ENCODE data around the gene CAMK2B.

The CAMK2B gene

DNA sequence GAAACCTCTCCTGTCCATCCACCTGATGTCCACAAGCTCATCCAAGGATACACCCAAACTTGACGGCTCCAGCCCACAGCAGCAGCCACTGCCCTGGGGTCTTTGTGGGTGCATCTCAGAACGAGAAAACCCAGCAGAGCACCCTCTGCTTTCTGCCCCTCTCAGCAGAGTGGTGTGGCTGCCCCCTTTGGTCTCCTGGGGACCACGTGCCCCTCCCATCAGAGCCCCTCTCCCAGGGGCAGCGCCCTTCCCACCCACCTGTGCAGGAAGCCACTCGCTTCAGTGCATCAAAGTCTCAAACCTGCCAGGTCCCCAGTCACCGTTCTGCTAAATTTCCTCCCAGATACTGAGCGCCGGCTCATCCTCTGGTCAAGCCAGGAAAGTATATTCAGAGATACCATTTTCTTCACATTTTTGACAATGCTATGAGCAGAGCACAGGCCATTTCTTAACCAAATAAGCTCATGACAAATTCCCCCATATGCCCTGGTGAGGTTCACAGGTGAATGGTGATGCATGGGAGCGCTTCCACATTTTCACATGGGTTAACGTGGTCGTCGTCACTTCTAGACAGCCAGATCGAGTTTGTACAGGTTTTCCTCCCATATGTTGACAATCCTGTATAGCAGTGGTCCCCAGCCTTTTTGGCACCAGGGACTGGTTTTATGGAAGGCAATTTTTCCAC is 32.4 kb downstream of the CAMK2B start:
- Mint-ChIP-seq H3K4me1 (ENCODE audit: low read depth in 2 of 2) (peaks cover 0 to 2% of the 10 kb centered on the region in 2 donors), H3K4me3 (no peak overlapping the region), H3K36me3 (ENCODE audit: insufficient read depth) (no peaks in the 10 kb centered on the region), H3K27me3 (peaks cover 64 to 89% of the 10 kb centered on the region in 2 donors), H3K27ac (no peak overlapping the region), H3K9me3 (no peaks in the 10 kb centered on the region)
- ATAC-seq (replicated peaks) (no peak), DNase-seq (no peak)

DNA sequence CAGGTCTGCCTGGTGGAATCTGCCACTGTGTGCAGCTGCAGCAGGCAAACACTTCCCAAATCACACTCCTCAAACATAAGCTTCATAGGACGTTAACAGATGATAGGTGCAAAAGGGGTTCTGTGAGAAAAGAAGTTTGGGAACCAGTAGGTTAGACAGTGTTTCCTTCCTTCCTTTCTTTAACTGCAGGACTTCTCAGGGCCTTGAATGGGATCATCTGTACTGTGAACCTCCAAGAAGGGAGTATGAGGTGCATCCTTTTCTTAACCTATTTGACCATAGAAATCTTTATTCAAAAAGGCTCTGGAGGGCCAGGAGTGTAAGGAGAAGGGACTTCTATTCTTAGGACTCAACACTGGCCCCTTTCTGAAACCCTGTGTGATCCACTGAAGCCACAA is 33.0 kb downstream of the CAMK2B start:
- ATAC-seq (replicated peaks) (no peak), DNase-seq (no peak)
- no peaks in the 10 kb centered on the region for H3K36me3 Mint-ChIP-seq (ENCODE audit: insufficient read depth)
- no peaks in the 10 kb centered on the region for H3K9me3 Mint-ChIP-seq
- peaks cover 0 to 2% of the 10 kb centered on the region in 2 donors for H3K4me1 Mint-ChIP-seq (ENCODE audit: low read depth in 2 of 2)
- H3K27ac Mint-ChIP-seq = no peak overlapping the region
- H3K27me3 Mint-ChIP-seq = peaks cover 64 to 89% of the 10 kb centered on the region in 2 donors
- H3K4me3 Mint-ChIP-seq = no peak overlapping the region

- ATAC-seq (replicated peaks) = no peak
- DNase-seq = no peak
- Mint-ChIP-seq H3K4me1 (ENCODE audit: low read depth in 2 of 2) (peaks cover 0 to 2% of the 10 kb centered on the region in 2 donors), H3K27me3 (peaks cover 58 to 91% of the 10 kb centered on the region in 2 donors), H3K9me3 (no peaks in the 10 kb centered on the region), H3K36me3 (ENCODE audit: insufficient read depth) (no peaks in the 10 kb centered on the region), H3K4me3 (no peak overlapping the region), H3K27ac (no peak overlapping the region)
Observed at GRCh38 chr7:44291733-44292419, 33.5 kb downstream of the CAMK2B start.

DNA sequence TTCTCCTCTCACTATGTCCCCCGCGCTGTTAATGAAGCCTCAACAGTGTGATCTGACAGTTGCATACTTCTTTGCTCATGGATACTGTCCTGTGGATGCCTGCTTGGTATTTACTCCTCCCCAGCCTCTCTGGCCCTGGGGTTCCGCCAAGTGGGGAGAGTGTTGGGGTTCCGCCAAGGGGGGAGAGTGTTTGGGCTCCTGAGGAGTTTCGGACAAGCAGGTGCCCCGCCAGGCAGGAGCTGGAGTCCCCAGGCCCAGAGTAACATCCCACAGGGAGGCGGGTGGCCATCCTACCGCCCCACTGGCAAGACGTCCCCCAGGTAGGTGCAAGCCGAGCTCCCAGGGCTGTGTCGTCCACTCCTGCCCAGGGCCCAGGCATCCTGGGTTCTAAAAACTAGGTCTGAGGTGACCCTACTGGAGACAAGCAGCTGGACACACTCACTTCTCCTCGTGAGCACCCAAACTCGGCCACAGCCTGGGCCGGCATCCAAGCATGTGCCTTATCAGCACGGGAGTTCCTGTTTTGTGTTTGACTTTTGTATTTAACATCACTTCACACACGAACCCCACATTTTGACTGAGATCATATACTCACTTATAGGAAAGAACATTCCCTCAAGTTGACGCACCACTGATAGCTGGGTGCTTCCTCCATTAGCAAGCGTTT is 34.2 kb downstream of the CAMK2B start:
- Mint-ChIP-seq H3K4me1 (ENCODE audit: low read depth in 2 of 2) (peaks cover 0 to 2% of the 10 kb centered on the region in 2 donors), H3K27ac (no peak overlapping the region), H3K27me3 (peaks cover 52 to 91% of the 10 kb centered on the region in 2 donors), H3K9me3 (no peaks in the 10 kb centered on the region), H3K36me3 (ENCODE audit: insufficient read depth) (no peaks in the 10 kb centered on the region), H3K4me3 (no peak overlapping the region)
- no peak for ATAC-seq (replicated peaks)
- DNase-seq = no peak

DNA sequence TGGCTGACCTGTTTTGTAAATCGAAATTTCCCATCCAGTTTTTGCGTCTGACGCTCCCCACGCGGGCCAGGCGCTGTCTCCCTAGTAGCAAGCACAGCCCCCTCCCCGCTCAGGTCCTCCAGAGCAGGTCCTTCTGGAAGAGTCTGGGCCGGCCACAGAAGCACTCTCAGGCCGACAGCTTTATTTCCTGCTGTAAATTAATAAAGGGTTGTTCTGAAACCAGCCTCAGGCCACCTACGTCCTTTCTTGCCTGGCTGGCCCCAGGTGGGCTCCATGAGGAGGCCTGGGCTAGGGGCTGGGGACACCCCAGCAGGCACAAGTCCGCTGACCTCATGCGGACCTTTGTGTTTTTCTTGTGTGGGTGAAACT is 35.2 kb downstream of the CAMK2B start:
- DNase-seq (no peak), ATAC-seq (replicated peaks) (no peak)
- Mint-ChIP-seq H3K36me3 (ENCODE audit: insufficient read depth) (no peaks in the 10 kb centered on the region), H3K4me1 (ENCODE audit: low read depth in 2 of 2) (peaks cover 0 to 2% of the 10 kb centered on the region in 2 donors), H3K4me3 (no peak overlapping the region), H3K27me3 (peaks cover 43 to 81% of the 10 kb centered on the region in 2 donors), H3K9me3 (no peaks in the 10 kb centered on the region), H3K27ac (no peak overlapping the region)

DNA sequence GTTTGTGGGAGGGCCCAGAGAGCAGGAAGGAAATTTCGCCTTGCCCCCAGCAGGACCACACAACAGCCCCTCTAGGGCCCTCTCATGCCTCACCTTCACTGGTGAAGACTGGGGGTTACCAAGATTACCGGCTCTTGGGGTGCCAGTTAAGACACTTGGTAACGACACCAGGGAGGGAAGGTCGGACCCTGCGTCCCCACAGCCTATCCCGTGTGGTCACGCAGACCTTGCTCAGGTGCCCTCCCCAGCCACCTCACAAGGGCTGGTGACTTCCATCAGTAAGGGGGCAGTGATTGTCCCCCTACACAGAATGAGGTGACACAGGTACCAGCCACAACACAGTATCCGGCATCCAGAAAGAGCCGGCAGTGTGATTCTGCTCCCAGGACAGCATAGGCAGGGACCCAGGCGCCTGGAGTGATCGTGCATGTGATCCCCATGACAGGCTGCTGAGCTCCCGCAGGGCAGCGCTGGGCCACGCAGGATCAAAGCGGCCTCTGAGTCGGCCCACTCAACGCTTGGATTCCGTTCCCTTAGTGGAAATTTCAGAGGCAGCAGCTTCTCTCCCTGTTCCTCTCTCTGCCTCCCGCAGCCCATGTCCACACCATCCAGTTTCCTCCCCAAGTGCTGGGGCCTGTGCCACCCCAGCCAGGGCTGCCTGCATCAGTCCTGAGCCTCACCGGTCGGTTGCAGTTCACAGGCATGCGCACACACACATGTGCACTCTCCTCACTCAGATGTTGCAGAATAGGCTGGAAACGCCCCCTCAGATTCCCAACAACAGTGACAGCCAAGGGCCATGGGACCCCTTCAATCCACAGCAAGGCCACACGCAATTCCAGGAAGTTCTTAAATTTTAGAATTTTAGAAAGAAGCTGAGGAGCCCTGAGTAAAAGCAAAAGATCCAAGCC is 35.8 kb downstream of the CAMK2B start:
- H3K9me3 Mint-ChIP-seq = no peaks in the 10 kb centered on the region
- peaks cover 0 to 2% of the 10 kb centered on the region in 2 donors for H3K4me1 Mint-ChIP-seq (ENCODE audit: low read depth in 2 of 2)
- H3K4me3 Mint-ChIP-seq = no peak overlapping the region
- no peaks in the 10 kb centered on the region for H3K36me3 Mint-ChIP-seq (ENCODE audit: insufficient read depth)
- H3K27ac Mint-ChIP-seq = peak overlapping the region in 1 of 2 donors; percentile 49
- ATAC-seq (replicated peaks) (no peak), DNase-seq (no peak)
- H3K27me3 Mint-ChIP-seq = peaks cover 36 to 75% of the 10 kb centered on the region in 2 donors

GRCh38 chr7:44288811-44289340 is 36.5 kb downstream of the CAMK2B start:
- Mint-ChIP-seq H3K9me3 (no peaks in the 10 kb centered on the region), H3K36me3 (ENCODE audit: insufficient read depth) (no peaks in the 10 kb centered on the region), H3K4me1 (ENCODE audit: low read depth in 2 of 2) (peaks cover 0 to 2% of the 10 kb centered on the region in 2 donors), H3K27me3 (peaks cover 29 to 68% of the 10 kb centered on the region in 2 donors), H3K27ac (no peak overlapping the region), H3K4me3 (no peak overlapping the region)
- no peak for ATAC-seq (replicated peaks)
- no peak for DNase-seq

DNA sequence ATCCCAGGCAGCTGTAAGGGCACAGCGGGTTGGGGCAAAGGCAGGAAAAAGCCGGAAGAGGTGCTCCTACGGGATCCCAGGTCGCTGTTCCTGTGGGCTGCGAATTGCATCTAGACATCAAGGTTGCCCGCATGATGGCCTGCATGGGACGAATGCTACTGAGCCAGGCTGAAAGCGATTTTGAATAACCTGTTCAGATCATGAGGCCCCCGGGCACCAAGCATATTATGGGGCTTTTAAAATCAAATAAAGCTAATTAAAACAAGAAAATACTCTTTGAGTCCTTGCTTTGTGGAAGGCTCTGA is 37.1 kb downstream of the CAMK2B start:
- H3K4me3 Mint-ChIP-seq = no peak overlapping the region
- no peak for DNase-seq

DNA sequence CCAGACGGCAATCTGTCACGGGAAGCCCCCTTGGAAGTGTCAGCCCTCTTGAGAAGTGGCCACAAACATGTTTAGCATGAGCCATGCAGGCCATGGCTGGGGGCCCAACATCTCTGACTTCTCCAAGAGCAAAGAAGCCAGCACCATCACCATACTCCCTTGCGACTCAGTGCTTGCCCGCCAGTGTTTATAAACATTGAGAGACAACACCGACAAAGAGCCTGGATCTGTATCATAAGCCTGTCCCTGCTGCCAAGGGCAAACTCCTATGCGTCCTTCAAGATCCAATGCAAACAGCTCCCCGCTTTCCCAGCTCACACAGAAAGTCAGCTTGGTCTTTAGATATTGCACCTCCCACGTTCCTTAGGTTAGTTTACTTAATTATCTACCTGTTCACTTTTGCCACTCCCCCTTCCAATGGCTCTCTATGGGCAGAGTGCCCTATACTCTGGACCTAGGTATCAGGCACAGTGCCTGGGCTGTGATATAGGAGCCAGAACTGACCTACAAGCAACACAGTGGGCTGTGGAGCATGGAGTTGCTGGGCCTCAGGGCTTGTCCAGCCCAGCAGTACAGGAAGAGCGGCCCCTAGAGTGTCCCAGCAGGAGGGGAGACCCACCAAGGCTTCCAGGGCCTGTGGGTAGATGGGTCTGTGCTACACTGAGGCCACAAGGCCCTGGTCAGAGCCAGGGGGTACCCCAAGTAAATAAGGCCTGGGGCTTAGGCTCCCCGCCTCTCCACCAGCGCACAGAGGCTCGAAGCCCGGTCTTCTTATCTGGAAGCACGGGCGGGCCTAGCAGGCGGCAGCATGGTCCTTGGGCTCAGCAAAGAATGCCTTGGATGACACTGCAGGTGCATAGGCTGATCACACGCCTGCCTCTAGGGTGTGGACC is 37.7 kb downstream of the CAMK2B start:
- Mint-ChIP-seq H3K9me3 (no peaks in the 10 kb centered on the region), H3K27me3 (peaks cover 20 to 56% of the 10 kb centered on the region in 2 donors), H3K27ac (no peak overlapping the region), H3K4me1 (ENCODE audit: low read depth in 2 of 2) (peaks cover 0 to 2% of the 10 kb centered on the region in 2 donors), H3K36me3 (ENCODE audit: insufficient read depth) (no peaks in the 10 kb centered on the region), H3K4me3 (no peak overlapping the region)
- DNase-seq (no peak), ATAC-seq (replicated peaks) (no peak)

More for the DNA sequence above, 37.1 kb downstream of the CAMK2B start:
- H3K9me3 Mint-ChIP-seq = no peaks in the 10 kb centered on the region
- H3K27ac Mint-ChIP-seq = no peak overlapping the region
- H3K4me1 Mint-ChIP-seq (ENCODE audit: low read depth in 2 of 2) = peaks cover 0 to 2% of the 10 kb centered on the region in 2 donors
- no peaks in the 10 kb centered on the region for H3K36me3 Mint-ChIP-seq (ENCODE audit: insufficient read depth)
- ATAC-seq (replicated peaks) = no peak
- H3K27me3 Mint-ChIP-seq = peaks cover 26 to 62% of the 10 kb centered on the region in 2 donors

DNA sequence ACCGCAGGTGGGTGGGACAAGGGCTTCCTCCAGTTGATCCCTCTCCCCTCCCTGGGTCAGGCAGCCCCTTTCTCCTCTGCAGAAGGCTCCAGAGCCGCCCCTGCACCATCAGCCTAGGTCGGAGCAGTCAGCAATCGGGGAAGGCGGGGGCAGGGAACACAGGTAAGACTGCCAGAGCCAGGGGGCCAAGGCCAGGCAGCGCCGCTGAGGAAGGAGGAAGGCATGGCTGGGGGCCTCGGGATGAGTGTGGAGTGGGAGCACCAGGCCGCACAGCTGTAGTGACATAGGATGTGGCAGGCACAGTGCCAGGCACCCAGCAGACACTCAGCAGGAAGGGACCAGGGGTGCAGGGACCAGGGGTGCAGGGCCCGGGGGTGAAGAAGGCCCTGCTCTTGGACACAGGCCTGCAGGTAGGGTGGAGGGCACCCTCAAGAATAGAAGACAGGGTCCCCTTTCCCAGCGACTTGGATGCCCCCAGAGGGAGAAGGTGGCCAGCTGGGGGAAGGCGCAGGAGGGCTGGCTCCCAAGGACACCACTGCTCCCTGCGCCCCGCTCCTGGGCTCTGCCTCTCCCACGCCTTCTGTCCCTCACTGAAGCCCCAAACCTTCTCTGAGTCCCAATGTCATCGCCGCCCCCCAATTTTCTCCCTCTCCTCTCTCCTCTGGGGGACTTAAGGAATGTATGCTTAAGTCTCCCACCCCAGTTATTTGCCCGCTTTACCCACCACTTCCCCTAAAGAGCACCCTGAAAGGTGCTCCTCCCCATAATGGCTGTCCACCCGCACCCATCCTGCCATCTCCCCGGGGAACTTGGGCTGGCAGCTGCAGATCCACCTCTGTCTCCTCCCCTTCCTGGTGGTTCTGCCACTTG is 38.5 kb downstream of the CAMK2B start:
- ATAC-seq (replicated peaks) = no peak
- Mint-ChIP-seq H3K9me3 (no peaks in the 10 kb centered on the region), H3K27ac (no peak overlapping the region), H3K27me3 (peaks cover 19 to 47% of the 10 kb centered on the region in 2 donors), H3K4me1 (ENCODE audit: low read depth in 2 of 2) (no peaks in the 10 kb centered on the region), H3K36me3 (ENCODE audit: insufficient read depth) (no peaks in the 10 kb centered on the region), H3K4me3 (no peak overlapping the region)
- DNase-seq = no peak

DNA sequence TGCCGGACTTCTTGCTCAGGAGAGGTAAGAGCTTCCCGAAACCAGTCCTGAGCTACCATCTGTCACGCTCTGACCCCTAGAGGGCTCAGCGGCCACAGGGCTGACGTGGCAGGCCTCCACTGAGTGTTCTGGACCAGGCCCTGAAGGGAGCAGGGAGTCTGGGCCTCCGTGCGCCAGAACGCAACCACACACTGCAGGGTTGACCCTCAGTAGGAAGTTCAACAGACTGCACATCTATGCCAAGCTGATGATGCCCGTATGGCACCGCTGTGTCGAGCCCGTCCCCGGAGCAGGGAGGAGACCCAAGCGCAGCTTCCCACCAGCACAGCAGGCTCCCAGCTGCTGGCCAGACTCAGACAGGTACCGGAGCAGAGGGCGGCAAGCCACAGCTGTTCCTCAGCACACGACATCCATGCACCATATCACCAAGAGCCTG is 39.2 kb downstream of the CAMK2B start:
- H3K27ac Mint-ChIP-seq = no peak overlapping the region
- DNase-seq (no peak), ATAC-seq (replicated peaks) (no peak)
- H3K36me3 Mint-ChIP-seq (ENCODE audit: insufficient read depth) = no peaks in the 10 kb centered on the region
- no peaks in the 10 kb centered on the region for H3K4me1 Mint-ChIP-seq (ENCODE audit: low read depth in 2 of 2)
- H3K4me3 Mint-ChIP-seq = no peak overlapping the region
- H3K9me3 Mint-ChIP-seq = no peaks in the 10 kb centered on the region
- H3K27me3 Mint-ChIP-seq = peaks cover 14 to 41% of the 10 kb centered on the region in 2 donors
